Gastrocnemius medialis (tissue), 4 donors: ENCODE results near the gene HYAL3.

Experiments used
- CTCF ChIP-seq, 5 experiments: fragments of 450-650 bp in 3 of 5; fragments of 200-600 bp in 2 of 5; sonication (generic) in 2 of 5; IDR thresholded peaks in 4 of 5; conservative IDR thresholded peaks in 1 of 5; 1 replicate in 4 of 5; 2 replicates in 1 of 5; pipeline ENCODE4 v1.5.1; 2016 to 2019; ENCODE audit warnings: antibody characterized with exemption in 5 of 5, mild to moderate bottlenecking in 3 of 5, moderate library complexity in 3 of 5
- POLR2A ChIP-seq, 2 donors: fragments of 450-650 bp; IDR thresholded peaks; one replicate each; pipeline ENCODE4 v1.6.1; 2017; ENCODE audit warnings: antibody characterized with exemption in 2 of 2, mild to moderate bottlenecking in 2 of 2, moderate library complexity in 2 of 2

- TF ChIP-seq CTCF (IDR thresholded peaks at IDR 0.05 in 4 of 5, conservative IDR thresholded peaks at IDR 0.05 in 1 of 5) (no peak), POLR2A (IDR thresholded peaks at IDR 0.05) (no peak)
These were observed 27.0 kb upstream of the HYAL3 start for GRCh38 chr3:50326182-50326541.
